ENCODE data around the gene NPHP1. TPM values are rescaled to one million over a fixed set of nuclear protein-coding genes. Genes with fewer than 3 reads are reported as not detected.
"Not testable (repeated sequence)": the region's sequence is repeated elsewhere in the genome, so short reads cannot be mapped to it uniquely, and the experiment has no call there.

The NPHP1 gene
- total RNA-seq, 1 experiment from 2014 or later, result 3.1 TPM

- POLR2A ChIA-PET; H3K9me3 Mint-ChIP-seq (ENCODE audit: unreplicated experiment); CTCF ChIA-PET; H3K4me1 Mint-ChIP-seq (ENCODE audit: low read depth, unreplicated experiment); H3K36me3 Mint-ChIP-seq (ENCODE audit: insufficient read depth, unreplicated experiment); BruUV-seq (replicated peaks); H3K27me3 ChIP-seq (replicated peaks; ENCODE audit: control insufficient read depth, insufficient read depth, low read length); H3K27me3 Mint-ChIP-seq (ENCODE audit: insufficient read depth, unreplicated experiment); H3K9me3 ChIP-seq; H3K36me3 ChIP-seq (ENCODE audit: control insufficient read depth, insufficient read depth, low read length); H3K4me3 ChIP-seq (ENCODE audit: low read depth, low read length); H3K4me3 Mint-ChIP-seq (ENCODE audit: unreplicated experiment); intact Hi-C loops (cut with micrococcal nuclease; ENCODE audit: unreplicated experiment); H3K27ac Mint-ChIP-seq (ENCODE audit: unreplicated experiment); DNase-seq; H3K4me1 ChIP-seq: not testable (repeated sequence)
These were observed 121.1 kb downstream of the NPHP1 start for GRCh38 chr2:110083757-110084156.

GRCh38 chr2:110083162-110083561, 121.7 kb downstream of the NPHP1 start:
- H3K4me3 Mint-ChIP-seq (ENCODE audit: unreplicated experiment); POLR2A ChIA-PET; H3K9me3 Mint-ChIP-seq (ENCODE audit: unreplicated experiment); H3K4me1 Mint-ChIP-seq (ENCODE audit: low read depth, unreplicated experiment); H3K27me3 Mint-ChIP-seq (ENCODE audit: insufficient read depth, unreplicated experiment); intact Hi-C loops (cut with micrococcal nuclease; ENCODE audit: unreplicated experiment); H3K4me3 ChIP-seq (ENCODE audit: low read depth, low read length); H3K36me3 ChIP-seq (ENCODE audit: control insufficient read depth, insufficient read depth, low read length); H3K9me3 ChIP-seq; DNase-seq; H3K36me3 Mint-ChIP-seq (ENCODE audit: insufficient read depth, unreplicated experiment); BruUV-seq (replicated peaks); H3K27me3 ChIP-seq (replicated peaks; ENCODE audit: control insufficient read depth, insufficient read depth, low read length); H3K4me1 ChIP-seq; H3K27ac Mint-ChIP-seq (ENCODE audit: unreplicated experiment); CTCF ChIA-PET: not testable (repeated sequence)

DNA sequence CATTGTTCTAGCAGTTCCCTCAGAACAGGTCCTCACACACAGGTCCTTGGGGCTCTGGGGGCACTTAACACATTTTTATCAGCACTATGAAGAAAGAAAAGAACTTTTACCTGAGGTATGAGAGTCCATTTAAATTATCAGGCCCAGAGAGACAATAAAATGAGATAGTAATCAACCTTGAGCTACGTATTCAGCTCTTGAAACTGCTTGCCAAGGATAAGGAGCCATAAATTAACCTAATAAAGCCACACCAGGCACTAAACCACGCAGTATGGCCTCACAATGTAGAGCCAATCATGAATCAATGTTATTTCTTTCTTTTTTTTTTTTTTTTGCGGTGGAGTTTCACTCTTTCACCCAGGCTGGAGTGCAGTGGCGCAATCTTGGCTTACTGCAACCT, 126.7 kb downstream of the NPHP1 start:
- POLR2A ChIA-PET; H3K4me1 Mint-ChIP-seq (ENCODE audit: low read depth, unreplicated experiment); H3K36me3 Mint-ChIP-seq (ENCODE audit: insufficient read depth, unreplicated experiment); intact Hi-C loops (cut with micrococcal nuclease; ENCODE audit: unreplicated experiment); BruUV-seq (replicated peaks); H3K4me3 ChIP-seq (ENCODE audit: low read depth, low read length); CTCF ChIA-PET; H3K4me3 Mint-ChIP-seq (ENCODE audit: unreplicated experiment); H3K27me3 ChIP-seq (replicated peaks; ENCODE audit: control insufficient read depth, insufficient read depth, low read length); H3K9me3 Mint-ChIP-seq (ENCODE audit: unreplicated experiment); DNase-seq; H3K27ac Mint-ChIP-seq (ENCODE audit: unreplicated experiment); H3K27me3 Mint-ChIP-seq (ENCODE audit: insufficient read depth, unreplicated experiment); H3K9me3 ChIP-seq; H3K36me3 ChIP-seq (ENCODE audit: control insufficient read depth, insufficient read depth, low read length); H3K4me1 ChIP-seq: not testable (repeated sequence)

GRCh38 chr2:110075896-110076295, 128.9 kb downstream of the NPHP1 start:
- POLR2A ChIA-PET, result not testable (repeated sequence)

More at GRCh38 chr2:110075896-110076295, 128.9 kb downstream of the NPHP1 start:
- H3K9me3 Mint-ChIP-seq (ENCODE audit: unreplicated experiment); H3K27me3 ChIP-seq (replicated peaks; ENCODE audit: control insufficient read depth, insufficient read depth, low read length); BruUV-seq (replicated peaks); H3K27ac Mint-ChIP-seq (ENCODE audit: unreplicated experiment); DNase-seq; H3K36me3 ChIP-seq (ENCODE audit: control insufficient read depth, insufficient read depth, low read length); CTCF ChIA-PET; H3K36me3 Mint-ChIP-seq (ENCODE audit: insufficient read depth, unreplicated experiment); H3K4me3 Mint-ChIP-seq (ENCODE audit: unreplicated experiment); intact Hi-C loops (cut with micrococcal nuclease; ENCODE audit: unreplicated experiment); H3K4me1 ChIP-seq; H3K9me3 ChIP-seq; H3K27me3 Mint-ChIP-seq (ENCODE audit: insufficient read depth, unreplicated experiment); H3K4me3 ChIP-seq (ENCODE audit: low read depth, low read length); H3K4me1 Mint-ChIP-seq (ENCODE audit: low read depth, unreplicated experiment): not testable (repeated sequence)

Small RNA genes within 50 kb of the gene (microRNA-seq; reads per million reads assigned to microRNA genes)
- gene MIR4436B1, result not detected

Other genes with a start within 250 kb of the NPHP1 start
- gene MALL, start 89.2 kb downstream of the NPHP1 start, total RNA-seq (2022), result 22.9 and 26.1 TPM in 2 replicates
- 48.7 and 50.7 TPM in 2 replicates for gene MTLN, start 7.5 kb upstream of the NPHP1 start, total RNA-seq (2022)